Cardiac fibroblast (primary cell): ENCODE results near the gene FGF2.

Experiments used
- DNase-seq, 2 donors: peaks; one replicate each; pipeline versions ENCODE4 v3.0.0 to v3.0.0-alpha.2; 2010; ENCODE audit warnings: low read depth in 2 of 2
- H3K4me3 ChIP-seq, 2 donors: replicated peaks in 1 of 2; 1 replicate in 1 of 2; 2 replicates in 1 of 2; pipeline ENCODE4 v1.5.1; 2011; ENCODE audit warnings: low read depth in 2 of 2, low read length in 2 of 2, mild to moderate bottlenecking in 2 of 2, moderate library complexity in 1 of 2
- CTCF ChIP-seq: IDR thresholded peaks from one replicate; pipeline ENCODE4 v1.5.1; 2011; ENCODE audit warnings: low read depth, mild to moderate bottlenecking, low read length, inconsistent platforms

Gene FGF2

GRCh38 chr4:122900314-122900713 lies 73.7 kb downstream of the FGF2 start:
- no peak overlapping the region for H3K4me3 ChIP-seq
- TF ChIP-seq CTCF = no peak
- no peak for DNase-seq

GRCh38 chr4:122901247-122902010 lies 74.8 kb downstream of the FGF2 start:
- H3K4me3 ChIP-seq = no peak overlapping the region

GRCh38 chr4:122903766-122904288 lies 77.2 kb downstream of the FGF2 start:
- H3K4me3 ChIP-seq = no peak overlapping the region
- no peak for DNase-seq
- no peak for TF ChIP-seq CTCF

More at GRCh38 chr4:122901247-122902010, 74.8 kb downstream of the FGF2 start:
- TF ChIP-seq CTCF = no peak
- no peak for DNase-seq

GRCh38 chr4:122906859-122907305 lies 80.3 kb downstream of the FGF2 start:
- DNase-seq = no peak
- TF ChIP-seq CTCF = no peak
- H3K4me3 ChIP-seq = no peak overlapping the region

- H3K4me3 ChIP-seq = no peak overlapping the region
- no peak for DNase-seq
- TF ChIP-seq CTCF = no peak
Measured at GRCh38 chr4:122908223-122908622, 81.6 kb downstream of the FGF2 start.

GRCh38 chr4:122909683-122910082 lies 83.1 kb downstream of the FGF2 start:
- no peak overlapping the region for H3K4me3 ChIP-seq
- DNase-seq = no peak
- TF ChIP-seq CTCF = no peak
